GM13976 (cell line): ENCODE results near the gene NOPCHAP1.

Experiments
- DNase-seq: peaks from one replicate; pipeline ENCODE4 v3.0.0; 2012; ENCODE audit warnings: low spot score
- CTCF ChIP-seq: IDR thresholded peaks from 2 replicates; pipeline ENCODE4 v1.5.1; 2012; ENCODE audit warnings: borderline replicate concordance, mild to moderate bottlenecking; ENCODE audit not compliant: insufficient read depth; ENCODE audit errors: extremely low read depth, missing control alignments, control extremely low read depth
- in situ Hi-C: fragments of 300-500 bp; cut with MboI; formaldehyde crosslinking; loops from one replicate; pipeline ENCODE4 v1.12.0; 2022; ENCODE audit warnings: low sequenced_read_pairs, mixed read lengths, inconsistent platforms; ENCODE audit not compliant: unreplicated experiment

Gene NOPCHAP1

DNA sequence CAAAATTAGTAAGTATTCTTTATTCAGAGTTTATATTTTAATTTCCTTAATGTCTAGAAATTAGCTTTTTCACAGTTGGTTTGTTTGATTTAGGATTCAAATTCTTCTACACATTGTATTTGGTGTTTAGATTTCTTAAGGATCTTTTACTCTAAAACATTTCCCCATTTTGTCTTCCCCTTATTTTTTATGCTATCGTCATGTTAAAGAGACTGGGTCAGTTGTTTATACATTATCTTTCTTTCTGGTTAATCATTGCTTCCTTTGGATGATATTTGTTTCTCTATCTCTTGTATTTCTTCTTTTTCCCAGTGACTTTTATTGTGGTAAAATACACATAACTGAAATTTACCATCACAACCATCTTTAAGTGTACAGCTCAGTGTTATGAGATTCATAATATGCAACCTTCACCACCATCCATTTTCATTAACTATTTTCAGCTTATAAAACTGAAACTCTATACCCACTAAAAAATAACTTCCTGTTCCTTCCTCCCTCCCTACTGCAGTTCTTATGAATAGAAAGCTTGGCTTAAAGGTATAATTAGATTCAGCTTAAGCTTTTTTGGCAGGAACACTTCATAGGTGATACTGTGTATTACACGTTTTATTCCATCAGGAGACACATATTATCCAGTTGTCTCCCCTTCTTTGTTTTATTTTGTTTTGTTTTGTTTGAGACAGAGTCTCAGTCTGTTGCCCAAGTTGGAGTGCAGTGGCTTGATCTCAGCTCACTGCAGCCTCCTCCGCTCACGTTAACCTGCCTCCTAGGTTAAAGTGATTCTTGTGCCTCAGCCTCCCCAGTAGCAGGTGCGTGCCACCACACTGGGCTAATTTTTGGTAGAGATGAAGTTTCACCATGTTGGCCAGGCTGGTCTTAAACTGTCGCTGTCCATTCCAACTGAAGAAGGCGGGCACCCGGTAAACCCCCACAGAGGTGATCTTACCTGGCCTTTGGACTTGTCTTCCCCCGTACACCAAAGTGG lies 45.0 kb downstream of the NOPCHAP1 start:
- TF ChIP-seq CTCF = no peak
- peak; percentile 20 for DNase-seq
- in situ Hi-C loops = no loop called here

GRCh38 chr12:105032703-105033357 lies 46.7 kb downstream of the NOPCHAP1 start:
- DNase-seq = no peak
- TF ChIP-seq CTCF = no peak
- in situ Hi-C loops = no loop called here

- no peak for TF ChIP-seq CTCF
- in situ Hi-C loops = no loop called here
- DNase-seq = no peak
Measured at GRCh38 chr12:105033851-105034250, 47.7 kb downstream of the NOPCHAP1 start.
